ENCODE measurements around the gene HNRNPLL.

DNA sequence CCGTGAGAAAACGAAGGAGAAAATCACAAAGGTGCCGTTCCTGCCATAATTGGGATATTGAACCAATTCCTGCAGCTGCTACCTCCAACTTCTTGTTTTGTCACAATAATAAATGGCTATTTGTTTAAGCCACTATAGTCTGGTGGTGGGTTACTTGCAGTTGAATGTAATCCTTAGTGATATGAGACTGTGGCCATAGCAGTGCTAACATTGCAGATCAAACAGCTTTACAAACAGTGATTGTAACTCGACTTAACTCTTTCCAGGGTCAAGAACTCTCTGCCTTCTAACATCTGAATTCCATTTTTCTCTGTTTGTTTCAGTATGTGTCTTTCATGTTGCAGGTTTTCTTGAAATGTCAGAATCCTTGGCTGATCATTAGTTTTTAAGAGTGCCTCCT, 24.7 kb upstream of the HNRNPLL start:
- TF ChIP-seq, protein P1, sequence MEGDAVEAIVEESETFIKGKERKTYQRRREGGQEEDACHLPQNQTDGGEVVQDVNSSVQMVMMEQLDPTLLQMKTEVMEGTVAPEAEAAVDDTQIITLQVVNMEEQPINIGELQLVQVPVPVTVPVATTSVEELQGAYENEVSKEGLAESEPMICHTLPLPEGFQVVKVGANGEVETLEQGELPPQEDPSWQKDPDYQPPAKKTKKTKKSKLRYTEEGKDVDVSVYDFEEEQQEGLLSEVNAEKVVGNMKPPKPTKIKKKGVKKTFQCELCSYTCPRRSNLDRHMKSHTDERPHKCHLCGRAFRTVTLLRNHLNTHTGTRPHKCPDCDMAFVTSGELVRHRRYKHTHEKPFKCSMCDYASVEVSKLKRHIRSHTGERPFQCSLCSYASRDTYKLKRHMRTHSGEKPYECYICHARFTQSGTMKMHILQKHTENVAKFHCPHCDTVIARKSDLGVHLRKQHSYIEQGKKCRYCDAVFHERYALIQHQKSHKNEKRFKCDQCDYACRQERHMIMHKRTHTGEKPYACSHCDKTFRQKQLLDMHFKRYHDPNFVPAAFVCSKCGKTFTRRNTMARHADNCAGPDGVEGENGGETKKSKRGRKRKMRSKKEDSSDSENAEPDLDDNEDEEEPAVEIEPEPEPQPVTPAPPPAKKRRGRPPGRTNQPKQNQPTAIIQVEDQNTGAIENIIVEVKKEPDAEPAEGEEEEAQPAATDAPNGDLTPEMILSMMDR (IDR thresholded peaks at IDR 0.05): no peak
- TF ChIP-seq POLR2A (IDR thresholded peaks at IDR 0.05): no peak

Data from heart left ventricle (tissue), 13 donors.